ENCODE measurements around the gene ADCK2. TPM values are rescaled to one million over a fixed set of nuclear protein-coding genes. Genes with fewer than 3 reads are reported as not detected.

The ADCK2 gene
- total RNA-seq, 4 donors from 2014 or later: 19.2 to 43.5 (median 26.8) TPM

GRCh38 chr7:140722254-140722653 is 49.5 kb downstream of the ADCK2 start:
- Histone ChIP-seq H3K27ac (replicated peaks in 1 of 4) (no peak overlapping the region), H3K36me3 (peaks cover 0 to 20% (median 11%) of the 10 kb centered on the region in 4 donors), H3K27me3 (no peaks in the 10 kb centered on the region), H3K4me3 (no peak overlapping the region), H3K4me1 (no peaks in the 10 kb centered on the region), H3K9me3 (no peaks in the 10 kb centered on the region)
- TF ChIP-seq POLR2AphosphoS5 (IDR thresholded peaks at IDR 0.05): no peak
- TF ChIP-seq CTCF (IDR thresholded peaks at IDR 0.05): no peak
- no peak for TF ChIP-seq POLR2A (IDR thresholded peaks at IDR 0.05; ENCODE audit: low read depth)
- TF ChIP-seq EP300 (IDR thresholded peaks at IDR 0.05): no peak
- no peak for DNase-seq (ENCODE audit: extremely low spot score)
- intact Hi-C loops (cut with DNase I): no loop called here
- WGBS: 57% methylated on average over 1 of the region's 1 CpG

- no peak for TF ChIP-seq POLR2AphosphoS5 (IDR thresholded peaks at IDR 0.05)
- Histone ChIP-seq H3K4me1 (no peaks in the 10 kb centered on the region), H3K9me3 (no peaks in the 10 kb centered on the region), H3K27ac (replicated peaks in 1 of 4) (no peak overlapping the region), H3K4me3 (no peak overlapping the region), H3K27me3 (no peaks in the 10 kb centered on the region), H3K36me3 (peaks cover 0 to 20% (median 11%) of the 10 kb centered on the region in 4 donors)
- 90% methylated on average over 6 of the region's 6 CpGs for WGBS
- DNase-seq (ENCODE audit: extremely low spot score): no peak
- intact Hi-C loops (cut with DNase I): no loop called here
These were observed 50.3 kb downstream of the ADCK2 start for GRCh38 chr7:140723006-140723405.

GRCh38 chr7:140723574-140723973 is 50.8 kb downstream of the ADCK2 start:
- Histone ChIP-seq H3K9me3 (no peaks in the 10 kb centered on the region), H3K36me3 (peaks cover 0 to 20% (median 11%) of the 10 kb centered on the region in 4 donors), H3K27me3 (no peaks in the 10 kb centered on the region), H3K27ac (replicated peaks in 1 of 4) (no peak overlapping the region), H3K4me1 (no peaks in the 10 kb centered on the region), H3K4me3 (no peak overlapping the region)
- intact Hi-C loops (cut with DNase I): no loop called here
- DNase-seq (ENCODE audit: extremely low spot score): no peak
- no peak for TF ChIP-seq POLR2A (IDR thresholded peaks at IDR 0.05; ENCODE audit: low read depth)
- no peak for TF ChIP-seq EP300 (IDR thresholded peaks at IDR 0.05)
- TF ChIP-seq POLR2AphosphoS5 (IDR thresholded peaks at IDR 0.05): no peak
- no peak for TF ChIP-seq CTCF (IDR thresholded peaks at IDR 0.05)
- WGBS: 86% methylated on average over 3 of the region's 3 CpGs

GRCh38 chr7:140724706-140725105 is 52.0 kb downstream of the ADCK2 start:
- TF ChIP-seq POLR2AphosphoS5 (IDR thresholded peaks at IDR 0.05) (no peak), CTCF (IDR thresholded peaks at IDR 0.05) (no peak), EP300 (IDR thresholded peaks at IDR 0.05) (no peak), POLR2A (IDR thresholded peaks at IDR 0.05; ENCODE audit: low read depth) (no peak)
- H3K4me1 ChIP-seq: no peaks in the 10 kb centered on the region
- peaks cover 0 to 26% (median 11%) of the 10 kb centered on the region in 4 donors for H3K36me3 ChIP-seq
- H3K4me3 ChIP-seq: no peak overlapping the region
- DNase-seq (ENCODE audit: extremely low spot score): no peak
- H3K9me3 ChIP-seq: no peaks in the 10 kb centered on the region
- no peaks in the 10 kb centered on the region for H3K27me3 ChIP-seq
- 97% methylated on average over 1 of the region's 1 CpG for WGBS
- no peak overlapping the region for H3K27ac ChIP-seq (replicated peaks in 1 of 4)
- intact Hi-C loops (cut with DNase I): no loop called here

GRCh38 chr7:140726281-140726680 is 53.5 kb downstream of the ADCK2 start:
- 79% methylated on average over 2 of the region's 2 CpGs for WGBS

More at GRCh38 chr7:140726281-140726680, 53.5 kb downstream of the ADCK2 start:
- H3K4me3 ChIP-seq: no peak overlapping the region
- intact Hi-C loops (cut with DNase I): no loop called here
- no peaks in the 10 kb centered on the region for H3K4me1 ChIP-seq
- H3K27me3 ChIP-seq: no peaks in the 10 kb centered on the region
- H3K9me3 ChIP-seq: no peaks in the 10 kb centered on the region
- no peak for DNase-seq (ENCODE audit: extremely low spot score)
- peaks cover 0 to 37% (median 11%) of the 10 kb centered on the region in 4 donors for H3K36me3 ChIP-seq
- H3K27ac ChIP-seq (replicated peaks in 1 of 4): no peak overlapping the region
- TF ChIP-seq EP300 (IDR thresholded peaks at IDR 0.05) (no peak), CTCF (IDR thresholded peaks at IDR 0.05) (peak in 1 of 3 experiments; percentile 24), POLR2A (IDR thresholded peaks at IDR 0.05; ENCODE audit: low read depth) (no peak), POLR2AphosphoS5 (IDR thresholded peaks at IDR 0.05) (no peak)
